GM18520 (cell line): ENCODE results near the gene AKT1.

Experiments
- ATAC-seq: cut with Tn5 transposase; IDR thresholded peaks from one replicate; pipeline ENCODE4 v1.9.1; 2021; ENCODE audit not compliant: unreplicated experiment

AKT1 gene

GRCh38 chr14:104725772-104726548, 69.6 kb downstream of the AKT1 start:
- no peak for ATAC-seq

GRCh38 chr14:104724981-104725771, 70.4 kb downstream of the AKT1 start:
- no peak for ATAC-seq

GRCh38 chr14:104724407-104724980, 71.1 kb downstream of the AKT1 start:
- no peak for ATAC-seq

- ATAC-seq: no peak
Observed at GRCh38 chr14:104723651-104724406, 71.7 kb downstream of the AKT1 start, which contains the start of gene ADSS1. Gene ADSS1 (plus strand): TSS chr14:104724229. CDS start chr14:104724271, 42 bp downstream.

GRCh38 chr14:104722938-104723650, 72.5 kb downstream of the AKT1 start:
- no peak for ATAC-seq

GRCh38 chr14:104721505-104722431, 73.8 kb downstream of the AKT1 start:
- no peak for ATAC-seq
